Hindlimb muscle (tissue), 1 donor: ENCODE measurements around the gene IL9. TPM values are rescaled to one million over a fixed set of nuclear protein-coding genes. Genes with fewer than 3 reads are reported as not detected.

ENCODE experiments used
- polyA plus RNA-seq: library from polyadenylated mRNA; unstranded; fragments of 120-200 nt; gene quantifications from one replicate; pipeline ENCODE4 v1.2.1, GENCODE V29; 2013; ENCODE audit not compliant: insufficient read length

Gene IL9
- polyA plus RNA-seq, 1 donor = not detected

Other genes with a start within 250 kb of the IL9 start
- 0.43 TPM for gene SLC25A48, start 61.2 kb downstream of the IL9 start, polyA plus RNA-seq
- not detected for gene LECT2, start 59.1 kb upstream of the IL9 start, polyA plus RNA-seq
- gene TGFBI, start 133.1 kb upstream of the IL9 start, polyA plus RNA-seq = 148 TPM
- gene SMAD5, start 237.0 kb upstream of the IL9 start, polyA plus RNA-seq = 34.3 TPM